ENCODE data around the gene GBP1.

Gene GBP1

DNA sequence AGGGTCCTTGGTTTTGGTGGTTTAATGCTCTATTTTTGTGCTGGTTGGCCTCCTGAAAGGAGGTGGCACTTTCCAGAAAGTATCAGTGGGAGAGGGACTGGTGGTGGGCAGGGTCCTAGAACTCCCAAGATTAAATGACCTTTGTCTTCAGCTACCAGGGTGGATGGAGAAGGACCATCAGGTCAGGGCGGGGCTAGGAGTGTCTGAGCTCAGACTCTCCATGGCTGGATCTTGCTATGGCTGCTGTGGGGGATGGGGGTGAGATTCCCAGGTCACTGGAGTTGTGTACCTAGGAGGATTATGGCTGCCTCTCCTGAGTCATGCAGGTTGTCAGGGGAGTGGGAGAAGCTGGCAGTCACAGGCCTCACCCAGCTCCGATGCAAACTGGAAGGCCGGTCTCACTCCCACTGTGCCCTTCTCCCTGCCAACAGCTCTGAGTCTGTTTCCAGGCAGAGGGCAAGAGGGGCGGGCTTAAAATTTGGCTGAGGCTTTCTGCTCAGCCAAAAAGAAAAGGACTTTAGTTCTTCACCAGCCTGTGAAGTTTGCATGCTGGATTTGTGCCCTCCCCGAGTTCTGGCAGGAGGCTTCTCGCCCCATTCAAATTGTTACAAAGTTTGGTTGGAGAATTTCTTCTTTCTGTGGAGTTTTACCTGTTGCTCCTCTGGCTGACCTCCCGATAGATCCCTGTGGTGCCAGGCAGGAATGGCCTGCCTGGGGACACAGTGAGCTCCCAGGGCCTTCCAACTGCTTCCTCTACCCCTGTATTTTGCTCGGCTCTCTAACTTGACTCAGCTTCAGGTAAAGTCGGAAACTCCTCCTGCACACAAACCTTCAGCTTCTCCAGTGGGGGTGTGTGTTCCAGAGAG is 59.5 kb downstream of the GBP1 start:
- TF ChIP-seq, protein P1, sequence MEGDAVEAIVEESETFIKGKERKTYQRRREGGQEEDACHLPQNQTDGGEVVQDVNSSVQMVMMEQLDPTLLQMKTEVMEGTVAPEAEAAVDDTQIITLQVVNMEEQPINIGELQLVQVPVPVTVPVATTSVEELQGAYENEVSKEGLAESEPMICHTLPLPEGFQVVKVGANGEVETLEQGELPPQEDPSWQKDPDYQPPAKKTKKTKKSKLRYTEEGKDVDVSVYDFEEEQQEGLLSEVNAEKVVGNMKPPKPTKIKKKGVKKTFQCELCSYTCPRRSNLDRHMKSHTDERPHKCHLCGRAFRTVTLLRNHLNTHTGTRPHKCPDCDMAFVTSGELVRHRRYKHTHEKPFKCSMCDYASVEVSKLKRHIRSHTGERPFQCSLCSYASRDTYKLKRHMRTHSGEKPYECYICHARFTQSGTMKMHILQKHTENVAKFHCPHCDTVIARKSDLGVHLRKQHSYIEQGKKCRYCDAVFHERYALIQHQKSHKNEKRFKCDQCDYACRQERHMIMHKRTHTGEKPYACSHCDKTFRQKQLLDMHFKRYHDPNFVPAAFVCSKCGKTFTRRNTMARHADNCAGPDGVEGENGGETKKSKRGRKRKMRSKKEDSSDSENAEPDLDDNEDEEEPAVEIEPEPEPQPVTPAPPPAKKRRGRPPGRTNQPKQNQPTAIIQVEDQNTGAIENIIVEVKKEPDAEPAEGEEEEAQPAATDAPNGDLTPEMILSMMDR (IDR thresholded peaks at IDR 0.05; ENCODE audit: low read depth, low read length, missing control alignments): no peak
- H3K4me3 ChIP-seq (ENCODE audit: low read depth, low read length): no peak overlapping the region
- DNase-seq (ENCODE audit: low read depth): no peak

Measured in GM12864 (cell line).